ENCODE measurements around the gene MBD3L4.
"Not testable (repeated sequence)": the region's sequence is repeated elsewhere in the genome, so short reads cannot be mapped to it uniquely, and the experiment has no call there.

The MBD3L4 gene

GRCh38 chr19:7040079-7040478 is at the start of gene MBD3L4:
Gene MBD3L4, minus strand, starts transcription at chr19:7040179. Its CDS starts 35 bp downstream, at chr19:7040144.
- DNase-seq (ENCODE audit: low read depth, low spot score), result not testable (repeated sequence)

DNA sequence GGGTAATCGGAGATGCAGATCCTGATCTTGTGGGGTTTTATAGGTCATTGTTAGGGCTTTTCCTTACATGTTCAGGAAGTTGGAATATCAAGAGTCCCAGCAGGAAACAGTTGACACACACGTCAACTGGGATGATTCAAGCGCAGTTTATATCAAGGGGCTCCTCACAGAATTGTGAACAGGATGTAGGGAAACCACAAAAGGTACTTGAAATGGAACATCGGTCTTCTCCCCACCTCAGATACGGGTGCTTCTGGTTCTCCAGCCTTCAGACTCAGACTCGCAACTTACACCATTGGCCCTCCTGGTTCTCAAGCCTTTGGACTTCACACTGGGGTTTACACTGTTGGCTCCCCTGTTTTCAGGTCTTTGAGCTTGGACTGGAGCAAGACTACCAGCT is 49.0 kb upstream of the MBD3L4 start:
- DNase-seq (ENCODE audit: low read depth, low spot score), result no peak

DNA sequence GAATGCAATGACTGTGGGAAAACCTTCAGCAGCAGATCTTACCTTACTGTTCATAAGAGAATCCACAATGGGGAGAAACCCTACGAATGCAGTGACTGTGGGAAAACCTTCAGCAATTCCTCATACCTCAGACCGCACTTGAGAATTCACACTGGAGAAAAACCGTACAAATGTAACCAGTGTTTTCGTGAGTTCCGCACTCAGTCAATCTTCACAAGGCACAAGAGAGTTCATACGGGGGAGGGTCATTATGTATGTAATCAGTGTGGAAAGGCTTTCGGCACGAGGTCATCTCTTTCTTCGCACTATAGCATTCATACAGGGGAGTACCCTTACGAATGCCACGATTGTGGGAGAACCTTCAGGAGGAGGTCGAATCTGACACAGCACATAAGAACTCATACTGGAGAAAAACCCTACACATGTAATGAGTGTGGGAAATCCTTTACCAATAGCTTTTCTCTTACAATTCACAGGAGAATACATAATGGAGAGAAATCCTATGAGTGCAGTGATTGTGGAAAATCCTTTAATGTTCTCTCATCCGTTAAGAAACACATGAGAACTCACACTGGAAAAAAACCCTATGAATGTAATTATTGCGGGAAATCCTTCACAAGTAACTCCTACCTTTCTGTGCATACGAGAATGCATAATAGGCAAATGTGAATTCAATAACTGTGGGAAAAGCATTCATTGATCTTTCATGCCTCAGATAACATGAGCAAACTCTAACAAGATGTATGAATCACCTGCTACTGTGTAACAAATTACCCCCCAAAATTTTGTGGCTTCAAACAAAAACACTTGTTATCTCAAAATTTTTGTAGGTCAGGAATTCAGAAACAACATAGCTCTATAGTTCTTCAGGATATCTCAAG is 43.3 kb upstream of the MBD3L4 start:
- no peak for DNase-seq (ENCODE audit: low read depth, low spot score)

GRCh38 chr19:7078008-7078407 is 38.0 kb upstream of the MBD3L4 start:
- no peak for DNase-seq (ENCODE audit: low read depth, low spot score)

DNA sequence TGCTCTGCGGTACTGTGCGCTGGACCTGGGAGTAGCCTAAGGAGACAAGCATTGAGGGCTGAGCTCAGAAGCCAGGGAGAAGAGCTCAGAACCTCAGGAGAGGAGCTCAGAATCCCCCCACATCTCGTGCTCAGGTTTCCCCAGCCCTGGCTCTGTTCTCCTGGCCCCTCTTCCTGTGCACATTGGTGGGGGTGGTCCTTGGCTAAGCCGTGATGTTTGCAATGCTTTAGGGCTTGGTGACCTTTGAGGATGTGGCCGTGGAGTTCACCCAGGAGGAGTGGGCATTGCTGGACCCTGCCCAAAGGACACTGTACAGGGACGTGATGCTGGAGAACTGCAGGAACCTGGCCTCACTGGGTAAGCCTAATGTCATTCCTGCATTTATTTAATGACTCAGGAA is 36.2 kb upstream of the MBD3L4 start:
- no peak for DNase-seq (ENCODE audit: low read depth, low spot score)

DNA sequence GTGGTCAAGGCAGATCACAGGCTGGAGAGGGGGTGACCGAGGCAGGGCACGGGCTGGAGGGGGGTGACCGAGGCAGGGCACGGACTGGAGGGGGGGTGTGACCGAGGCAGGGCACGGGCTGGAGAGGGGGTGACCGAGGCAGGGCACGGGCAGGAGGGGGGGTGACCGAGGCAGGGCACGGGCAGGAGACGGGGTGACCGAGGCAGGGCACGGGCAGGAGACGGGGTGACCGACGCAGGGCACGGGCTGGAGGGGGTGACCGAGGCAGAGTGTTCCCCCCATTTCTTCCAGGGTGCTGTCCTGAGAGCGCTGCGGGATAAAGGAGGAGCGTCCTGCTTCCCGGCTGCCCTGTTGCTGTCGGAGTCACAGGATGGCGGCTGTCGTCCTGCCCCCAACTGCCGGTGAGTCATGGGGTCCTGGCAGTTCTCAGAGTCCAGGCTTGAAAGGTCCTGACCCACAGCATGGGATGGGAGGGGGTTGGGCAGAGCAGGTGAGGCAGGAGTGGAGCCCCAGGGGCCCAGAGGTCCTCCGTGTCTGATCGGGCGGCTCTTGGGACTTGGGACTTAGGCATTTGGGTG is 34.8 kb upstream of the MBD3L4 start:
- no peak for DNase-seq (ENCODE audit: low read depth, low spot score)

- no peak for DNase-seq (ENCODE audit: low read depth, low spot score)
These were observed 32.6 kb upstream of the MBD3L4 start for GRCh38 chr19:7072541-7072940.

DNA sequence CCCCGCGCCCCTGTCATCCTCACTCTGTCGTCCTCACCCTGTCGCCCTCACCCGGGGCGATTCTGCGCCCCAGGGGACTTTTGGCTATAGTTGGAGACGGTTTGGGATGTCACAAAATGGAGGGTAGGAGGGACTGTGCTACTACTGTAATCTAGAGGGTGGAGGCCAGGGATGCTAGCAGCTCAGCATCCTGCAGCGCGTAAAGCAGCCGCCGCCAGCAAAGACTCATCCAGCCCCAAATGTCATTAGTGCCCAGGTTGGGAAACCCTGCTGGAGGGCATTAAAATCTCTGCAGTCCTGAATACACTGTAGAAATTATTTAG is 29.9 kb upstream of the MBD3L4 start:
- no peak for DNase-seq (ENCODE audit: low read depth, low spot score)

- peak; percentile 96 for DNase-seq (ENCODE audit: low read depth, low spot score)
These were observed 29.3 kb upstream of the MBD3L4 start, which contains the start of gene ZNF557 for GRCh38 chr19:7069042-7069903. Gene ZNF557, plus strand, starts transcription at chr19:7069703. Its CDS starts 5,372 bp downstream, at chr19:7075075.

- no peak for DNase-seq (ENCODE audit: low read depth, low spot score)
These were observed 28.6 kb upstream of the MBD3L4 start for GRCh38 chr19:7068599-7068998.

- no peak for DNase-seq (ENCODE audit: low read depth, low spot score)
These were observed 27.7 kb upstream of the MBD3L4 start for GRCh38 chr19:7067716-7068115.

DNA sequence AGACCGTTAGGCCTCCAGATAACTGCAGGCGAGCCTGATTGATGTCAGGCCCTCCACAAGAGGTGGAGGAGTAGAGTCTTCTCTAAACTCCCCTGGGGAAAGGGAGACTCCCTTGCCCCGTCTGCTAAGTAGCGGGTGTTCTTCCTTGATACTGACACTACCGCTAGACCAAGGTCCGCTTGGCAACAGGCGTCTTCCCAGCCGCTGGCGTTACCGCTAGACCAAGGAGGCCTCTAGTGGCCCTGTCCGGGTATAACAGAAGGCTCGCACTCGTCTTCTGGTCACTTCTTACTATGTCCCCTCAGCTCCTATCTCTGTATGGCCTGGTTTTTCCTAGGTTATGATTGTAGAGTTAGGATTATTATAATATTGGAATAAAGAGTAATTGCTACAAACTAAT is 27.1 kb upstream of the MBD3L4 start:
- DNase-seq (ENCODE audit: low read depth, low spot score), result peak; percentile 56

GRCh38 chr19:7063764-7064418 is 23.9 kb upstream of the MBD3L4 start:
- no peak for DNase-seq (ENCODE audit: low read depth, low spot score)

DNA sequence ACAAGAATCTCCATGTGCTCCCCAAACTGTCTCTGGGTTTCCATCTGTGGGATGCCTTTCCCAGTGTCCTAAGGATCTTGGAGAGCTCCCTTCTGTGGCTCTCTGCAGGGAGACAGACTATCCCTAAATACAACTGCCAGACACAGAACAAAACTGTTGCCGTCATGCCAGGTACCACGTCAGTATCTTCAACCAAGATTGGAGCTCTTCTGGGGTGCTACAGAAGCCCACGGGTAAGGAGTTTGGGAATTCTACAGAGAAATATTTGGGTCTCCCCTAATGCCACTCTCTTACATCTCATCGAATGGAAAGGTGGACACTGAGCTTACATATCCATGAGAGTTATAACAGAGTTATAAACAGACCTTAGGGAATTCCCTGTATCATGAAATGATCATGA is 23.4 kb upstream of the MBD3L4 start:
- DNase-seq (ENCODE audit: low read depth, low spot score), result no peak

DNA sequence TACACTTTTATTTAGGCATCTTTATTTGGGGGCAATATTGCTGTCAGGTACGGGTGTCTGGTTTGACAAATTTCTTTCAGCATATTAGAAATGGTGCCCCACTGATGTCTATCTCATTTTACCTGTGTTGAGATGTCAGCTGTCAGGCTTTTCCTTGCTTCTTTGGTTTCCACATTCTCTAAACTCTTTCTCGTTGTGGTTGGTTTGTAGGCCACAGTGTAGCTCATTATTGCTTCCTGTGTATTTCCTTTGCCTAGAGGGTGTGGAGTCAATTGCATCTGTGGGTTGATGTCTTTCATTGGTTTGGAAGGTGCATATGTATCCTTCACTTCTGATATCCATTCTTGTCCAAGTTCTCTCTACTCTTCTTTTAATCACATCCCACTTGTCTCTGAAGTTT is 20.0 kb upstream of the MBD3L4 start:
- DNase-seq (ENCODE audit: low read depth, low spot score), result not testable (repeated sequence)

DNA sequence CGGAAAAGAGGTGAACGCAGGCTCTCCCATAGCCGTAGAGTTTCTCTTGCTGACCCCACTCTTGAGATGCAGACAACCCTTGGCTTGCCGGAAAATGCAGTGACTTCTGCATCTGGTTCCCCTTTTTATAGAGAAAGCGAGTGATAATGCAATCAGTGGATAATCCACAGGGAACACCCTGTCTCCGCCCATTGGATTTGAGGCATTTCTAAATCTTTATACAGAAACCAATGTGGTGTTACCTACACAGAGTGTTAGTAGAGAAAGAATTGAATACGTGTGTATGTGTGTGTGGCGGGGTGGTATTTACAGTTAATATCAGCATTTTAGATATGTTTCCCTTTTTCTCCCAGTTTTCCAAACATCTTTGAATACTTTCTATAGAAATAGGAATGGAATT is 18.6 kb upstream of the MBD3L4 start, which contains the start of gene MBD3L3:
MBD3L3 (minus strand) TSS at position 101 of the 400 bp plus-strand sequence; CDS start at position 30, 71 bp downstream.
- DNase-seq (ENCODE audit: low read depth, low spot score), result not testable (repeated sequence)

DNA sequence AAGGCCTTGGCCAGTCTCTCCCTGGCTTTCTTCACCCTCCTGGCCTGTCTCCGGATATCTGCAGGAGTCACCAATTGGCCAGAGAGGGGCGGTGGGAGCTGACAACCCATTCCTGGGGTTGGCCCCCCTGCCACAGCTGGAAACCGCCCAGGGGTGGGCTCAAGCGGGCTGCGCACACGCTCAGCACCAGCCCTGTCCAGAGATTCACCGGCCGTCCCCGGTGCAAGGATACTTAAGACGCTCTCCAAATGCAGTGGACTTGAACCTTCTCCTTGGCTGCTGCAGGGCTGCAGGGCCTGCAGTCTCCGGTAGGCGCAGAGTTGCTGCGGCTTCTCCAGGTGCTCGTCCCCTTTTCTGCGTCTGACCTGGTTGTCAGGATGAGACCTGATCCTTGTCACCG is 16.4 kb upstream of the MBD3L4 start:
- DNase-seq (ENCODE audit: low read depth, low spot score), result not testable (repeated sequence)

DNA sequence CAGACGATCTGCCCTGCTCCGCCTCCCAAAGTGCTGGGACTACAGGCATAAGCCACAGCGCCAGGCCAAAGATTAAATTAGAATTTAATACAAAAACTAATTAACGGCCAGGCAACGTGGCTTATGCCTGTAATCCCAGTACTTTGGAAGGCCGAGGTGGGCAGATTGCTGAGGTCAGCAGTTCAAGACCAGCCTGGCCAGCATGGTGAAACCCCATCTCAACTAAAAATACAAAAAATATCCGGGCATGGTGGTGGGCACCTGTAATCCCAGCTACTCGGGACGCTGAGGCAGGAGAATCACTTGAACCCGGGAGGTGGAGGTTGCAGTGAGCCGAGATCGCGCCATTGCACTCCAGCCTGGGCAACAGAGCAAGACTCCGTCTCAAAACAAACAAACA is 15.7 kb upstream of the MBD3L4 start:
- DNase-seq (ENCODE audit: low read depth, low spot score), result not testable (repeated sequence)

GRCh38 chr19:7054635-7055368 is 14.8 kb upstream of the MBD3L4 start:
- not testable (repeated sequence) for DNase-seq (ENCODE audit: low read depth, low spot score)

DNA sequence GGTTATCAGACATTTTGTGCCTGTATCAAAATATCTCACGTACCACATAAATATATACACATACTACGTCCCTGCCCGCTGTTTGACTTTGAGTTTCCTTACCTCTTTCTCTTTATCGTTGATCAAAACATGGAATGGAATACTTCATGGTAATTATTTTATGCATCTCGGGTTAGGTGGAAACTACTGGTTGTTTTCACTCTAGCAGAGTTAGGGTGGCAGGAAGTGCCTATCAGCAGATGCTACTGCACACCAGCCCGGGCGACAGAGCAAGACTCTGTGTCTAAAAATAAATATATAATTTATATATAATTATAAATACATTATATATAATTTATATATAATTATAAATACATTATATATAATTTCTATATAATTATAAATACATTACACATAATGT is 12.9 kb upstream of the MBD3L4 start:
- DNase-seq (ENCODE audit: low read depth, low spot score), result not testable (repeated sequence)

DNA sequence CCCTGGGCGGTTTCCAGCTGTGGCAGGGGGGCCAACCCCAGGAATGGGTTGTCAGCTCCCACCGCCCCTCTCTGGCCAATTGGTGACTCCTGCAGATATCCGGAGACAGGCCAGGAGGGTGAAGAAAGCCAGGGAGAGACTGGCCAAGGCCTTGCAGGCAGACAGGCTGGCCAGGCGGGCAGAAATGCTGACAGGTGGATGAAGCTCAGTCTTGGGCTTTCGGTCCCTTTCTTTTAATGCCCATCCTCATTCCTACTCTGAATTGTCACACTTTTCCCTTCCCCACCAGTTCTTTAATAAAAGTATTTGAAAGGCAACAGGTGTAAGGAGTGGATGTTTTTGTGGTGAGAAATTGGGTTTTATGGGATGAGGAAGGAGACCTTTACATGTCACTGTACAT is 11.4 kb upstream of the MBD3L4 start:
- not testable (repeated sequence) for DNase-seq (ENCODE audit: low read depth, low spot score)

All from ELF-1 (cell line).